ENCODE measurements around the gene SEZ6.

DNA sequence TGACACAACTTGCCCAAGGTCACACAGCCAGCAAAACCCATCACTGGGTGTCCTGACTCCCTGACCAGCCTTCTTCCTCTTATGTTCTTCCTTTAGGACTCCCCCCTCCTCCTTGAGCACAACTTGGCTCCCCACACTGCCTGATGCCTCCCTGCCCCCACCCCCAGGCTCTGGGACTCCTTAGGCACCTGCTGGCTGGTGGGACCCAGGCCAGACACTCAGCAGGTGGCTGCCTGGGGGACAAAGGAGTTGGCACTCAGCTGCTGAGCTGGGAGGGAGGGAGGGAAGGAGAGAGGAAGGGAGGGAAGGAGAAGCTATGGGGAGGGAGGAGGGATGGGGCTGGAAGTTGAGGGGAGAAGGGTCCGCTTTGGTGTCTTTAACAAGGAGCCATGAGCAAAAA lies 8.0 kb downstream of the SEZ6 start:
- no peak for TF ChIP-seq CTCF (IDR thresholded peaks at IDR 0.05; ENCODE audit: insufficient read depth, low read depth, low read length)
- TF ChIP-seq EZH2 (IDR thresholded peaks at IDR 0.05; ENCODE audit: insufficient read depth, low read length) = no peak
